ENCODE measurements around the gene TBCD.
A peak's percentile ranks its signal among the peaks of the same experiment; 100 is the strongest.

Gene TBCD

GRCh38 chr17:82849076-82849945 is 97.4 kb downstream of the TBCD start:
- no peak for DNase-seq (ENCODE audit: low read depth in 4 of 4, low spot score in 1 of 4)

GRCh38 chr17:82851381-82851780 is 99.5 kb downstream of the TBCD start:
- DNase-seq (ENCODE audit: low read depth in 4 of 4, low spot score in 1 of 4), result no peak

DNA sequence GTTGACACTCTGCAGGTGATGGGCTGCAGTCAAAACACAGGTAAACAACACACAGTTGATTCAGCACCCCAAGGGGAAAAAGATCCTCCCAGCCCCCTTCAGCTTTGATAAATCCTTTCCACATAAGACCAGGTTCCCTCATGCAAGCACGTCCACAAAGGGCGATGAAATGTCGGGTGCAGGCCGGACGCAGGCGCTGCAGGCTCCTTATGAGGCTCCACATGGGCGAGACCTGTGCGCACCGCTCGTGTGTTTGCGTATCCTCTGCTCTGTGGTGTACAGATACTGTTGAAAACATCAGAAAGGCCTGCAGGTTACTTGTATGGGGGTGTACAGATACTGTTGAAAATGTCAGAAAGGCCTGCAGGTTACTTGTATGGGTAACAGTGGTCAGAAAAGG is 102.4 kb downstream of the TBCD start:
- no peak for DNase-seq (ENCODE audit: low read depth in 4 of 4, low spot score in 1 of 4)

DNA sequence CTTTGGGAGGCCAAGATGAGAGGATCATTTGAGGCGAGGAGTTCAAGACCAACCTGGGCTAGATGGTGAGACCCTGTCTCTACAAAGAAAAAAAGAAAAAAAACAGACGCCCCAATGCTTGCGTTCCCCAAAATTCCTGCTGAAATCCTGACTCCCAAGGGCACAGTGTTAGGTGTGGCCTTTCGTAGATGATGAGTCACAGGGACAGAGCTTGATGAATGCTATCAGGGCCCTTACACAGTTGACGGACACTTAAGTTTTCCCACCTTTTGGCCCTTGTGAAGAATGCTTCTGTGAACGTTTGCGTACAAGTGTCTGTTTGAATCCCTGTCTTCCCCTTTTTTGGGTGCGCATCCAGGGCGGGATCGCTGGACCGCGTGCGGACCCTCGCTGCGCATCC is 104.5 kb downstream of the TBCD start:
- no peak for DNase-seq (ENCODE audit: low read depth in 4 of 4, low spot score in 1 of 4)

DNA sequence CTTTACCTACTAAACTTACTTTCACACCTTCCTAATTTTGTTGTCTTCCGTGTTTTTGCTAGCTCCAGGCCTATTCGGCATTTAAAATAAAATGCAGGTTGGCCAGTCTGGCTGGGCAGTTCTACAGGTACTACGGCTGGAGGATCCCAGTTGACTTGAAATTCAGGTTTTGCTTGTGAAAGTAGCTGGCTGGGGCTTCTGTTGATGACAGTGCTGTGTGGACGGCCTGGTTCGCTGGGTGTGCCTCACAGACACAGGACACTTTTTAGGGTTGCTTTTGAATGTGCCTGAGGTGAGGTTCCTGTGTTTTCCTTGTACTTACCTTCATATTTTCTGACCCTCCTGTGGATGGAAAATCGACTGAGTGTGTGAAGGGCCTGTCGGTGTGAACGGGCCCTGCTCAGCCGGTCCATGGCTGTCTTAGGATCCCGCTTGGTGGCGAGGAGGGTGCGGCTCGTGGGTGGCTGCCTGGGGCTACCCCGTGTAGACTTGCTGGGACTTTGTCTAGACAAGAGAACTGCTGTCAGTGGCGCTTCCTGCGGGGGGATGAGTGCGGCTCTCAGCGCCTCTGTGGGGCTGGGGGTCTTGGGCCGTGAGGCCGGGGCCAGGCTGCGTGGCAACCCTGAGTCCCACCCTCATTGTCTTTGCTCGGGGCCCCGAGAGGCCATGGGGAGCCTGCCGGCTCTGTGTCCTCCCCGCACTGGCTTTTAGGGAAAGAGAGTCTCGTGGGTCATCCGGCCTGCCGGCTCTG is 106.7 kb downstream of the TBCD start:
- DNase-seq (ENCODE audit: low read depth in 4 of 4, low spot score in 1 of 4), result no peak

GRCh38 chr17:82859431-82860403 is 107.9 kb downstream of the TBCD start:
- DNase-seq (ENCODE audit: low read depth in 4 of 4, low spot score in 1 of 4), result no peak

DNA sequence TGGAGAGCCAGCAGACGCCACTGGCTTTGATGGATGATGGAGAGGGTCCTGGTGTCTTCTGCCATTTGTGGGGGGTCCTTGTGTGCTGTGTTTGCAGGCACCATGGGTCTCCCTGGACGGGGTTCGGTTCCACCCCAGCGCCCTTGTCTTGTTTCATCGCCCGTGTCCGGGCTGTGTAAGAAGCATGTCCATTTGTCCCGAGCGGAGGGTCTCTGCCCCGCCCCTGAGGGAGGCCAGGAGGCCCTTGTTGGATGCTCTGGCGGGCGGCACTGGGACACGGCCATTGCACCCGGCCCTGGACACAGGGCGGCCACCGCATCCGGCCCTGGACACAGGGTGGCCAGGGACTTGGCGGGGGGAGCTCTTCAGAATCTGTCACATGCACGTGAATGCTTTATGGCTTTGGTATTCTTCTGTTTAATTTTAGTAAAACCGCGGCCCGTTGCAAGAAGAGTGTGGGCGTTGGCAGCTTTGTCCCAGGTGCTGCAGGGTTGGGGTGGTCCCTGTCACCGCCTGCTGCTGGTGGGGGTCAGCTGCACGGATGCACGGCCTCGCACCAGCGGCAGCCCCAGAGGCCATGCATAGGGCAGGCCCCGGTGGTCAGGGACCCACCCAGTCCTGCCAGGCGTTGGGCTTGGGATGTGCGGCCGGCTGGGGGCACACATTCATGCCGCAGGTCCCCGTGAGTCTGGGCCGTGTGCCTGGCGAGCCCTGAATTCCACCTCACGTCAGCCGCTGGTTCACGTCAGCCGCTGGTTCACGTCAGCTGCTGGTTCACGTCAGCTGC is 108.9 kb downstream of the TBCD start:
- no peak for DNase-seq (ENCODE audit: low read depth in 4 of 4, low spot score in 1 of 4)

DNA sequence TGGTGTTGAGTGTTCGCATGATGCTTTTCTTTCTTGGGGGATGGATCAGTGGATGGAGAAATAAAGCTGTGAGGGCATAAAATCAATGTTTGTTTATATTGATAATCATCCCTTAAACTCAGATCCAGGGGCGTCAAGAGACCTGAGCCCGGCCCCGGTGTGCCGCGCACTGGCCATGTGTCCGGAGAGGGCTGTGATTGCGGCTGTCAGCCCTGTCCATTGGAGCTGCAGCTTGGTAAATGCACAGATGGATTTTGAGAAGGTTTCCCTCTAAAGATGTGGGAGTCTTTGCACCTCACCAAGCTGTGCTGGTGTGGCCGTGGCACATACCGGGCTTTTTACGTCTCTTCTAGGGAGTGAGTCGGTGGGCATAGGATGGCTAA is 109.5 kb downstream of the TBCD start:
- no peak for DNase-seq (ENCODE audit: low read depth in 4 of 4, low spot score in 1 of 4)

DNA sequence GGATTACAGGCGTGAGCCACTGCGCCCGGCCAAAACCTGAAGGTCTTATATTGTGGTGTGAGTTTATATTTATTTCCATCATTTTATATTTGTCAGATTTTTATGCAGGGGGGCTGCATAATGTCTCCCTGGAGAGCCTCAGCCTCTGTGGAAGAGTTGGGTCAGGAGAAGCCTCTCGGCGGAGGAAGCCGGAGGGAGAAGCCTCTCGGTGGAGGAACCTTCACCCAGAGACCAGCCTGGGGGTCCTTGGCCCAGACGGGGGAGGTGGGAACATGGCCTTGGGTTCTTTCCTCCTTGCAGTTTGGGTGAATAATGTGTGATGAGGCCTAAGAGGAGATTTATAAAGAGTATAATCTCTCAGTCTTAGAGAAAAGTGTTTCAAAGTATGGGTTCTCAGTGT is 110.3 kb downstream of the TBCD start:
- no peak for DNase-seq (ENCODE audit: low read depth in 4 of 4, low spot score in 1 of 4)

DNA sequence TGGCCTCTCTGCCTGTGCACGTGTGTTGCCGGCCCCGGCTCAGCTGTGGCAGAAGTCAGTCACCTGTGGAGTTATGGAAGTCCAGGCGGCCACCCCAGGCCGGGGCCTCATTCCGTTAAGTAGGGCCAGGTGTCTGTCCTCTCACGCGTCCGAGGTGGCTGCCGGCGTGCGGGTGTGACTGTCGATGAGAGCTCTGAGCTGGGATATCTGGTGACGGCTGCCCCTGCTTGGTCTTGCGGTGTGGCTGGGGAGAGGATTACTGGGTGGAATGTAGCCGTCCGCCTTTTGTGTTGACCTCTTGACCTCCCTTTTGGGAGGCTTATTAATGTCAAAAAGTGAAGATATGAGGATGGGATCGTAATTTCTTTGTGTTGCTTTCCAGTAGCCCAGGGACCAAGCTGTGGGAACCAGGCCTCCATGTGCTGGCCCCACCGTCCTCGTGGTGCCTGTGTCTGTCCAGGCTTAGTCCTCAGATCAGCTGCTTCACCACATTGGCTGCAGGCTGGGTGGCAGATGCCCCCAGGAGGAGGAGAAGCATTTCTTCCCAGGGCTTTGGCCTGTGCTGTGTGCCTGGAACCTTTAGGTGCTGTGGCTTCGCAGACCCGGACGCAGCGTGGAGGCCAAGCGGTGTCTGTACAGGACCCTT is 111.0 kb downstream of the TBCD start:
- no peak for DNase-seq (ENCODE audit: low read depth in 4 of 4, low spot score in 1 of 4)

- no peak for DNase-seq (ENCODE audit: low read depth in 4 of 4, low spot score in 1 of 4)
Measured at GRCh38 chr17:82863383-82863940, 111.6 kb downstream of the TBCD start.

DNA sequence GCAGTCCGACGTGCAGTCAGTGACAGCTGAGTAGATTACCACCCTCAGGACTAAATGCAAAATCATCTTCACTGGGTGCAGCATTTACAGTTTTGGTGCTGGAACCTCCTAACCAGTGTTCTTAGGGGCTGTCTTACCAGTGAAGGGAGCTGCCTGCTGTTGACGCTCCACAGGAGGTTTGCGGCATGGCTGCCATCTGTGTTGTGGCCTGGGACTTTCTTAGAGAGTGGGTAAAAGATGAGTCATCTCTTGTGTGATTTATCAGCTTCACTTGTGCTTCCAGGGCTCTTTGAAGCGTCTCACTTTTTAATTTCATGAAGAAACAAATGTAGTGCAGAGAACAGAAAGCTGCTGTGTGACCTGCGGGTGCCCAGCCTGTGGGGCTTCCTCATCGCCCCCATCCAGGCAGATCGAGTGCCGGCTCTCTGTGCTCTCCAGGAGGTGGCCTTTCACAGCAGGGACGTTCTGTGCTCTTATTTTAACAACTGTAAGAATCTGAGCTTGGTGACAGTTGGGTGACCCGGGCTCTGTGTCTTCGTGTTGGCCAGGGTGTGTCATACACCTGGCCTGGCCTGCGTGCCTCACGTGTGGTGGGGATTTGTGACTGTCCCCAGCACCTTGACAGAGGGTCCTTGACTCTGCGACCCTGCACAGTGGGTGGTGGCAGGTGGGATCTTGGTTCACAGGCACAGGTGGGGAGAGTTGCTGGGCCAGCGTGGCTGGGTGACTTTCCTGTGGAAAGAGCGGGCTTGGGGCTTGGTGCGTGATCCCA is 112.3 kb downstream of the TBCD start:
- peak; percentile 38 to 77 (median 58) for DNase-seq (ENCODE audit: low read depth in 4 of 4, low spot score in 1 of 4)

GRCh38 chr17:82864713-82865248 is 112.9 kb downstream of the TBCD start:
- DNase-seq (ENCODE audit: low read depth in 4 of 4, low spot score in 1 of 4), result no peak

- no peak for DNase-seq (ENCODE audit: low read depth in 4 of 4, low spot score in 1 of 4)
Measured at GRCh38 chr17:82865274-82865673, 113.4 kb downstream of the TBCD start.

DNA sequence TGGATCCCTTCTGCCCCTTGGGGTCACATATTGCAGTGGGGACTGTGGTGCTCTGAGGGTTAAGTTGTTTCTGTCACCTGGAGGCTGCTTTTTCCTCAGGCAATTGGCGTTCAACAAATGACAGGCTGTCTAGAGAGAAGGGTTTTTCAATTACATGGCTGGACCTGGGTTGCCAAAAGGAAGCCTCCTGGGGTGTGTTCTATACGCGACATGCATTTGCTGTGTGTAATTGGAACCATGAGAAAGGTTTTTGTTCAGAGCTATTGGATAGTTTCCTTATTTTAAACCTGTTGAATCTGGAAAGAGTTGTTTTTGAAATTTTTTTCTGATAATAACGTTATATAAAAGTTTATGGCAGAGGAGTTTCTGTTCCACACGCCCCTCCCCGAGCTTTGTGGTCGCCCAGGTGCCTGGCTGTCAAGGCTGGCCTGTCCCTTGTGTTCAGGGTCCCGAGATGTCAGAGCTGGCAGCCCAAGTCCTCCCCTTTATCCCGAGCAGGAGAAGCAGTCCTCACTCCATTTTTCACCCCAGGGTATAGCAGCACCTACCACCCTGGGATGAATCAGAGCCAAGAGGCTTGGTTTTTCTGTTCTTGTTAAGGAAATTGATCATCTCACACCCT is 114.0 kb downstream of the TBCD start:
- no peak for DNase-seq (ENCODE audit: low read depth in 4 of 4, low spot score in 1 of 4)

GRCh38 chr17:82866590-82867191 is 114.8 kb downstream of the TBCD start:
- no peak for DNase-seq (ENCODE audit: low read depth in 4 of 4, low spot score in 1 of 4)

DNA sequence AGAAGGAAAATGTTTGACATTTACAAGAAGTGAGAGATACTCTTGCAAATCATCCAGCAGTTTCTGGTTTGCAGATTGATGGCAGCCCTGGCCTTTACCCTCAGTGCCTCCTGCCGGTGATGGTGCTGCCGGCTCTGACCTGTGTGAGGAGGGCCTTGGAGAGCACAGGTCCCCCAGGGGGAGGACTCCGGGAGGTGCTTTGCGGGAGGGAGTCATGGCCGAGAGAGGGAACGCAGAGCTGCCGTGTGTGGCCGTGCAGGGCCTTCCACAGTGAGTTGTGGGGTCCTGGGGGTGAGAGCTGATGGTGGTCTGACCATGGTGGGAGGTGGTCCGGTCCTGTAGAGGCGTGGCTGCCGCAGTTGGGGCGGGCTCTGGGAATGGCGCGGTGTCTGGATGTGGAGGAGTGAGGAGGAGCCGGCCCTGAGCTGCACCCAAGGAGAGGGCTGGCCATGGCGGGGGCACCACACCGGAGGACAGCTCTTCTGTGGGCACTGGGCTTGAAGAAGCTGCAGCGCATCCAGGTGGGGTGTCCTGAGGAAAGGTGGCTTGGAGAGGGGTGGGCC is 116.0 kb downstream of the TBCD start:
- no peak for DNase-seq (ENCODE audit: low read depth in 4 of 4, low spot score in 1 of 4)
